Activated naive CD4-positive, alpha-beta T cell treated with anti-CD3 and anti-CD28 coated beads, Interleukin-2, amount 50 U/mL, for 72 hours (primary cell): ENCODE results near the gene PARD3B. TPM values are rescaled to one million over a fixed set of nuclear protein-coding genes. Genes with fewer than 3 reads are reported as not detected.

Experiments used
- ATAC-seq, 2 donors: fragments of 150-1000 bp; cut with Tn5 transposase; 2 replicates each; pipeline ENCODE4 v1.10.0; 2021; ENCODE audit warnings: mild to moderate bottlenecking in 2 of 2, moderate library complexity in 2 of 2
- DNase-seq, 2 donors: peaks; one replicate each; pipeline ENCODE4 v3.0.0; 2021 to 2022; ENCODE audit warnings: low spot score in 2 of 2
- H3K27ac Mint-ChIP-seq, 2 donors: one replicate each; pipeline ENCODE4 v1.8.0; 2022; ENCODE audit warnings: mild to moderate bottlenecking in 2 of 2, mixed read lengths in 2 of 2
- H3K36me3 Mint-ChIP-seq, 2 donors: one replicate each; pipeline ENCODE4 v1.8.0; 2022; ENCODE audit warnings: mixed read lengths in 2 of 2
- H3K9me3 Mint-ChIP-seq, 2 donors: one replicate each; pipeline ENCODE4 v1.8.0; 2022; ENCODE audit warnings: mixed read lengths in 2 of 2
- total RNA-seq, 2 donors: library from RNA; stranded (reverse); gene quantifications; one replicate each; pipeline ENCODE4 v1.2.3, GENCODE V29; 2022

Gene PARD3B
- total RNA-seq, 2 donors from 2014 or later, result 0.09 to 0.35 TPM

DNA sequence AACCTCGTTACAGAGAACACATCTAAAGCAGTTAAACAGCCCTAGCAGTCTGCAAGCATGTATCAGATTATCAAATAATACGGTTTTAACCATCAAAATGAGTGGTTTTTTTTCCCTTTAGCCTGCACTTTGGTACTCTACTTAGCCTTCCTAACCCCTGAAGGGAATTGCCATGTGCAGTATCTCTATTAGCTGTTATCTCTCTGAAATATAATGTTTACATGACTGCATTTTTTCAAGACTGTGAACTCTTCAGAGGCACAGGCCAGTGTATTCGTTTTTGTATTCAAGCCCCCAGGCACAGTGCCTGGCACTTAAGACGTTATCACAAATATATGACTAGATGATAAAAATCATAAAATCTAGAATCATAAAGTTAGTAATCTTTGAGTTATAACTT is 509.5 kb downstream of the PARD3B start:
- H3K36me3 Mint-ChIP-seq, result peaks cover 2 to 7% of the 10 kb centered on the region in 2 donors
- no peak for ATAC-seq
- no peak overlapping the region for H3K27ac Mint-ChIP-seq
- peaks cover 2 to 15% of the 10 kb centered on the region in 2 donors for H3K9me3 Mint-ChIP-seq
- no peak for DNase-seq

DNA sequence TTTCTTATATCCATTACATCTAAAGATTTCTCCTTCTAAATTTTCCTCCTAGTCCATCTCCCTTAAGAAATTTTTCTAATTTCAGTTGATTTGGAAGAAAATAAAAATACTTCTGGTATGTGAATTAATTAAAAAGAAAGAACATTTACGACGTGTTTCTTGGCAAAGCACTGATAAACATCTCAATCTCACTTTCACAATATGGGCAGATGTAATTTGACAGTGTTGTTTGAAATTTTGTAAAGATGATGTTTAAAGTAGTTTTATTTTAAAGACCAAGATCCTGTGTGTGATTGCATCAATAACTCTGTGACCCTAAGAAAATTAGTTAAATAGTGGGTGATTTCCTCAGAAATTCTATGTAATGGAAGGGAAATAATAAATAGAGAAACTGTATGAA is 510.0 kb downstream of the PARD3B start:
- Mint-ChIP-seq H3K27ac (no peak overlapping the region), H3K36me3 (peaks cover 0 to 7% of the 10 kb centered on the region in 2 donors), H3K9me3 (peaks cover 0 to 15% of the 10 kb centered on the region in 2 donors)
- no peak for ATAC-seq
- no peak for DNase-seq

DNA sequence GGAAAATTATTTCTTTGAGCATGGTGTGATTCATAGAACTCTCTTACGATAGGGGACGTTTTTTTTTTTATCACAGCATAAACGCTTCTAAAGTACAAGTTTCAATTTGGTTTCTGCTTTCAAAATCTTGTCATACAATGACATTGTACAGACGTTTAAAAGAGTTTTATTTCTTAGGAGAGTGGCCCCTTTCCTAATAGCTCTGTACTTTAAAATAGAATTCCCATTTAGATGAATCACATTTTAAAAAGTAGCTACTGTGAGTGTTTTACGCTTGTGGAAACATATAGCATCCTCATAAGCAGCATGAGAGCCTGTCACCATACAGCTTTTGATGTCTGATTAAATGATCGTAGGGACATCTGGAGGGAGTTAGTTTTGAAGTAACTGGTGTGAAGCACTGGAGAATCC is 510.9 kb downstream of the PARD3B start:
- Mint-ChIP-seq H3K36me3 (peaks cover 0 to 7% of the 10 kb centered on the region in 2 donors), H3K27ac (no peak overlapping the region), H3K9me3 (peaks cover 0 to 15% of the 10 kb centered on the region in 2 donors)
- DNase-seq (no peak), ATAC-seq (peak; percentile 24 to 36)

DNA sequence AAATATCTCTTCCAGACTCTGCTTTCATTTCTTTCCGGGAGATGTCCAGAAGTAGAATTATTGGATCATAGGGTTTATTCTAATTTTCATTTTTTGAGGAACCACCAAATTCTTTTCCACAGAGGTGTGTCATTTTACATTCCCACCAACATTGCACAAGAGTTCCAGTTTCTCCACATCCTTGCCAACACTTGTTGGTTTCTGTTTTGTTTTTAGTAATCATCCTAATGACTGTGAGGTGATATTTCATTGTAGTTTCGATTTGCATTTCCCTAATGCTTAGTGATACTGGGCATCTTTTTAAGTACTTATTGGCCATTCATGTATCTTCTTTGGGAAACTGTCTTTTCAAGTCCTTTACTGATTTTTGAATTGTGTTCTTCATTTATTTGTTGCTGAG is 513.1 kb downstream of the PARD3B start:
- ATAC-seq, result no peak
- Mint-ChIP-seq H3K27ac (no peak overlapping the region), H3K9me3 (peaks cover 0 to 15% of the 10 kb centered on the region in 2 donors), H3K36me3 (peaks cover 0 to 7% of the 10 kb centered on the region in 2 donors)
- DNase-seq, result no peak

DNA sequence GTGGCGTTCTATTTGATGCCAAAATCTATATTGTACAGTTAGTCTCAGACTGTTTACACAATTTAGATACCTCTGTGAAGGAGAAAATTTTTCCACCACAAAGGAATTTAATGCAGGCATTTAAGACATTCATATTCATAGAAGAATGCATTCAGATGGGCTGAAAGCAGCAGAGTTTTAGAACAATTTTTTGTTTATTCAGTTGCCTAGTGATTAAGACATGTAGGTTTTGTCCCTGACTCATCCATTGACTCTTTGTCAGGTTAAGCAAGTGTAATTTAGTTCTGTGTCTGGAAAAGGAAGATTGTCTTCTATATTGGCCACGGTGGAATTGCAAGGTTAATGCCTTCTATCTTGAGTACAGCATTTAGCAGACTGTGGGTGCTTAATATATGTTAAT is 515.0 kb downstream of the PARD3B start:
- DNase-seq (no peak), ATAC-seq (peak in 1 of 2 donors; percentile 50)
- Mint-ChIP-seq H3K9me3 (peaks cover 0 to 19% of the 10 kb centered on the region in 2 donors), H3K36me3 (peaks cover 0 to 7% of the 10 kb centered on the region in 2 donors), H3K27ac (no peak overlapping the region)

DNA sequence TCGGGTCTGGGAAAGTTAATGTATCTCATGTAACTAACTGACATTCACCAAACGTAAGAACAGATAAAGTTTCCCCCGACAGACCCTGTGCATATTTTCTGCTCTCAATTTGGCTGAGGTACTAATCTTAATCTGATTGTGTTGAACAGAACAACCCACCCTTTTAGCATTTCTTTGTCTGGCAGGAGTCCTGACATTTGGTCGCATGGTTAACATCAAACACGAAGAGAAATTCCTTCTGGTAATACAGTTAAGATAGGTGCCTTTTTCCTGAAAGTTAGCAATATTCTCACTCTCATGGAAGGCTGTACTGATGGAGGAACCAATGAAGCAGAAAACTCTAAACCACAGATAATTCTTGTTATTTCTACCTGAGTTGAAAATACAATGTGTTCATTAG is 520.8 kb downstream of the PARD3B start:
- no peak for DNase-seq
- Mint-ChIP-seq H3K27ac (no peak overlapping the region), H3K9me3 (peaks cover 0 to 4% of the 10 kb centered on the region in 2 donors)

DNA sequence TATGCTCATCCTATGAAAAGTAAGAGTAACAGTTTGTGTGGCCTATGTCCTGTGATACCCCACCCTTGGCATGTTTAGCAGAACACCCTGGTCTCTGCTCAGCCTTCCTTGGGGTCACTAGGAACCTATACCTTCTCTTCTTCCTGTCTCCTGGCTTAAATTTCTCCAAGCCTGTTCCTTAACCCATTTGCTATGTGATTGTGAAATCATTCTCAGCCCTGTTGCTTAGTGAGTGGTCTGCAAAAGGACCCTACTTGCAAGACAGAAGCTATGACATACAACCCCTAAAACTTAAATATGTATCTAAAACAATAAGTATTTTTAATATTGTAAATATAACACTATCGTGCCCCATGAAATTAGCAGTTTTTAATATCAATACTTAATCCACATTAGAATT is 524.7 kb downstream of the PARD3B start:
- H3K36me3 Mint-ChIP-seq, result peaks cover 4 to 5% of the 10 kb centered on the region in 2 donors
- ATAC-seq (no peak), DNase-seq (no peak)
- H3K9me3 Mint-ChIP-seq, result no peaks in the 10 kb centered on the region
- H3K27ac Mint-ChIP-seq, result no peak overlapping the region

More for the DNA sequence above, 520.8 kb downstream of the PARD3B start:
- H3K36me3 Mint-ChIP-seq, result no peaks in the 10 kb centered on the region
- no peak for ATAC-seq

DNA sequence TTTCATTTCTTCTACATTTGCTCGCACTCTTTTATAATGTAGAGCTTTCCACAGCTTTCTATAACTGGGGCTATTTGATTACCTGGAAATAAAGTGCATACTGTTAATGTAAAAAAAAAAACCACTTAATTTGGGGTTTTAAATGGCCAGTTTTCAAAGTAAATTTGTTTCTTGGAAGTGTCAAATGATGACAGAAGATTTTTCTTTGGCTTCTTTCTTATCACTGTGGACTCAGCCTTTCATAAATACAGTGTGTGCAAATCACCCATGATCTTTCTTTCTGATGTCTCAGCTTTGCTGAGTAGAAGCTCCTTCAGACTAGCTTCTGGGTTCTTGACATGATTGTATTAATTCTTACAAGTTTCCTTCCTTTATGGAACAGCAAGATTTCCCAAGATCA is 525.6 kb downstream of the PARD3B start:
- Mint-ChIP-seq H3K27ac (no peak overlapping the region), H3K36me3 (peaks cover 4 to 5% of the 10 kb centered on the region in 2 donors), H3K9me3 (no peaks in the 10 kb centered on the region)
- DNase-seq, result no peak
- ATAC-seq, result no peak

DNA sequence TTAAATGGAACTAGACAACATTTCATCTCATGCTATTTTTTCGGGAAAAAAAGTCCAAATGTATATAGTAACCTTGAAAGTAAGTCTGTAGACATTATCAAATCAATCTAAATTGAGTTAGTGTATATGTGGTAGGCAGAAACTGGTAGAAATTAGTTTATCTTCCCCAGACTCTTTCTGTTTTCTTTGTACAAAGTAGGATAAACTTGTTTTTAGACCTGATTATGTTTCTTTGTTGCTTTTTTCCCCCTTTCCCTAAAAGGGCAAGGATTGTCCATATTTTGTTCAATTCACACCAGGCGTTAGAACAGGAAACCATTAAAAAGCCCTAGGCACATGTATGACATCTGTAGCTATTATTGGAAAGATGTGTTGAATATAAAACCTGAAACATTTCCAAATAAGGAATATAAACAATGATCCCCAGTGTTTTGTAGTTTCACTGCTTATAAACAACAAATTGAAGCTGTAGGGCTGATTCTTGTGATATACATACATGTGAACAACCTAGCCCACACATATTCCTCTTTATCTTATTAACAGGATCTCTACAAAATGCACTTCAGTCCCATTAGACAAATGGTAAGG is 528.3 kb downstream of the PARD3B start:
- ATAC-seq (no peak), DNase-seq (no peak)
- H3K36me3 Mint-ChIP-seq, result peaks cover 4 to 5% of the 10 kb centered on the region in 2 donors
- no peaks in the 10 kb centered on the region for H3K9me3 Mint-ChIP-seq
- no peak overlapping the region for H3K27ac Mint-ChIP-seq

DNA sequence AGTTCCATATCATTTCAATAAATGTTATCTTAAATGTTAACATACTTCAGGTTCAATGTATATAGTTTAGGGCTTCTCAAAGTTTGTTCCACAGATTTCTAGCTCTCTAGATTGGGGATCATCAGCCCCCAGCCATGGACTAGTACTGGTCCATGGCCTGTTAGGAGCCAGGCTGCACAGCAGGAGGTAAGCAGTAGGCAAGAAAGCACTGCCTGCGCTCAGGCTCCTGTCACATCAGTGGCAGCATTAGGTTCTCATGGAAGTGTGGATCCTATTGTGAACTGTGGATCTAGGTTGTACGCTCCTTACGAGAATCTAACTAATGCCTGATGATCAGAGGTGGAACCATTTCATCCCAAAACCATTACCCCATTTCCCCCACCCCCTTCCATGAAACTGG is 531.1 kb downstream of the PARD3B start:
- Mint-ChIP-seq H3K36me3 (peaks cover 4 to 5% of the 10 kb centered on the region in 2 donors), H3K9me3 (peaks cover 0 to 3% of the 10 kb centered on the region in 2 donors), H3K27ac (peak overlapping the region in 1 of 2 donors; percentile 80)
- ATAC-seq (peak in 1 of 2 donors; percentile 42), DNase-seq (no peak)

DNA sequence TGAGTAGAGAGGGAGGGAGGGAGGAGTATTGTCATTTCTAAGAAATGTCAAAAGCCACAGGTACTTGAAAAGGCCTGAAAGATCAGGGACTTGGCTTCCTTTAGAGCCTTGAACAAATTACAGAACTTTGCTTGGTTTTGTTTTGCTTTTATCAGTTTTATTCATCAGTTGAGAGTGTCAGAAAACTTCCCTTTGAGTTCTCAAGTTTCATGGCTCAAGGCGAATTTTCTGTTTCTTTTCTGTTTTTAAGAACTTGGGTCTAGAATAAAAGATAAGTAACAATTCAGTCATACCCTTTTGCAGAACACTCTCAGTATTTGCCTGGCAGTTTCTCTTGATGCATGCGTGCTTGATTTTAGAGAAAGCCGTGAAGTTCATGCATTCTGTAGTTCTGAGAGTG is 531.9 kb downstream of the PARD3B start:
- peaks cover 0 to 3% of the 10 kb centered on the region in 2 donors for H3K9me3 Mint-ChIP-seq
- peak; percentile 75 to 94 for ATAC-seq

DNA sequence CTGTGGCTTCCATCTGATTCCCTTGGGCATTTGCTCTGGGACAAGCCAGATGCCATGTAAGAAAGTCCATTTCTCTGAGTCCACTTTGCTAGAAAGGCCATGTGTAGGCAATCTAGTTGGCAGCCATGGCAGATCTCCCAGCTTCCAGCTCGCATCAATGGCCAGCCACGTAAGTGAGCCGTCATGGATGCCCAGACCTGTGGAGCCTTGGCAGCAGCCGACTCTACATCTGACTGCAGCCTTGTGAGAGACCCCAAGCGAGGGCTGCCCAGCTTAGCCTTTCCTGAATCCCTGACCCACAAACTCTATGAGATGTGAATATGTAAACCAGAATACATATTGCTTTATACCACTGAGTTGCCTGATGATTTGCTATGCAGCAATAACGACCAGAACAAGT is 533.5 kb downstream of the PARD3B start:
- no peak for DNase-seq
- no peak for ATAC-seq
- peaks cover 0 to 3% of the 10 kb centered on the region in 2 donors for H3K9me3 Mint-ChIP-seq
- no peak overlapping the region for H3K27ac Mint-ChIP-seq
- H3K36me3 Mint-ChIP-seq, result peaks cover 4 to 5% of the 10 kb centered on the region in 2 donors

More for the DNA sequence above, 531.9 kb downstream of the PARD3B start:
- no peak for DNase-seq
- Mint-ChIP-seq H3K36me3 (peaks cover 4 to 5% of the 10 kb centered on the region in 2 donors), H3K27ac (peak overlapping the region in 1 of 2 donors; percentile 80)

DNA sequence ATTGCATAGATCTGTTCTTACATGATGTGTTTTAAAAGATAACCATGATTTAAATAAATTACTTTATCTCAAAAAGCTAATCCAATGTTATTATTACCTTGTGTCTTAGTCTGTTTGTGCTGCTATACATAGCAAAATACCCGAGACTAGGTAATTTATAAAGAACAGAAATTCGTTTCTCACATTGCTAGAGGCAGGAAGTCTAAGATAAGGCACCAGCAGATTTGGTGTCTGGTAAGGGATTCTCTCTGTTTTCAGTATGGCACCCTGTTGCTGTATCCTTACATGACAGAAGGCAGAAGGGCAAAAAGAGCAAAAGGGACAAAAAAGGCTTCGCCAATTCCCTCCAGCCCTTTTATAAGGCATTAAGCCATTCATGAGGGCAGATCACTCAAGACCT is 533.9 kb downstream of the PARD3B start:
- Mint-ChIP-seq H3K9me3 (peaks cover 0 to 3% of the 10 kb centered on the region in 2 donors), H3K36me3 (peaks cover 4 to 5% of the 10 kb centered on the region in 2 donors), H3K27ac (no peak overlapping the region)
- ATAC-seq, result no peak
- no peak for DNase-seq

DNA sequence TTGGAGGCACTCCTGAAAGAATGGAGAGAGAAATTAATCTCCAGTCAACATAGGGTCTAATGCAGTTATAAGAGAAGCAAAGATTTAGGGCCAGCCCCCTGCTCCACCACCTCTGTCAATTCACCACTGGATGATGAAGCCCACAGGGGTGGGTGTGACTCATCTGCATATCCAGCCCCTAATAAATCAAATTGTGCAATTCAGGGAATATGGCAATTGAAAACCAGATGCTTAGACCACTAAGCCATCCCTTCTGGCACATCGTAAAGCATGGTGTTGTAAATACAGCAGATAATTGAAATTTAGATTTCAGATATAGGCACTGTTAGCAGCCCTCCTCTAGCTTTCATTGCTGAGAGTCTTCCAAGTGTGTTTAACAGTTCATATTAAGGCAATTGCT is 541.4 kb downstream of the PARD3B start:
- H3K27ac Mint-ChIP-seq, result no peak overlapping the region
- H3K36me3 Mint-ChIP-seq, result peaks cover 11 to 15% of the 10 kb centered on the region in 2 donors
- no peak for DNase-seq
- H3K9me3 Mint-ChIP-seq, result peaks cover 9 to 11% of the 10 kb centered on the region in 2 donors
- ATAC-seq, result no peak

DNA sequence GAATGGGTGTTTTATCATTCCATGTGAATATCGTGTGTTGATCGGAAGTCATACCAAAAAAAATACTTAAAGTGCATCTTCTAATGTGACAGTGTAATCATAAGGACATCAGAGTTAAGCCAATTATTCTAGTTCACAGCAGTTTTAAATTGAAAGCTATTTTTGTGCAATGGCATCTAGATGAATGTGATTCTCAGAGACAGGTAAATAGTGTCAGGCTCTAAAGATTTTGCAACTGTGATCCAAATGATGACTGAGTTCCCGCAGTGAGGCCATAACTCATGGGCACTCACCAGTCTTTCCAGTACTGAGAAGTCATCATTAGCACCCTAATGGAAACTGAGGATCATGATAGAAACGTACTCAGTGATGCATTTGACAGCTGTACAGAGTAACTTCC is 542.6 kb downstream of the PARD3B start:
- ATAC-seq, result no peak
- no peak overlapping the region for H3K27ac Mint-ChIP-seq
- no peak for DNase-seq
- H3K36me3 Mint-ChIP-seq, result peaks cover 15% of the 10 kb centered on the region in 2 donors
- H3K9me3 Mint-ChIP-seq, result peaks cover 12 to 20% of the 10 kb centered on the region in 2 donors

DNA sequence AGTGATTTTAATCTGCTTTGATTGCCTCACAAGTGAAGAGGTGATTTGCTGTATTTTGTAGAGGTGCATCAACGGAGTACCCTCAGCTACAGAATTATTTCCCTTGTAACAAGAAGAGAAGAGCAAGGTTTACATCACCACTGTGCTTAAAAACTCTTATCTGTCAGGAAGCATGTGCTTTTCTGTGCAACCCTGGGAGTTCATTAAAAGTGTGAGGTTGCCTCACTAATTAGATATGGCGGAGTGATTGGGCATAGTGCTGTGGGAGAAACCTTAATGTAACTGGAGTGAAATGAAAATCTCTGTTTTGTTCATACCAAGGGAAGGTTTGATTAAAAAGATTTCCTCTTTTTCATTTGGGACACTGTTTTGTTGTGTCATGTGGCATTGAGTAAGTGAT is 544.7 kb downstream of the PARD3B start:
- no peak for DNase-seq
- H3K36me3 Mint-ChIP-seq, result peaks cover 15% of the 10 kb centered on the region in 2 donors
- no peak for ATAC-seq
- H3K27ac Mint-ChIP-seq, result no peak overlapping the region
- H3K9me3 Mint-ChIP-seq, result peaks cover 12 to 20% of the 10 kb centered on the region in 2 donors

DNA sequence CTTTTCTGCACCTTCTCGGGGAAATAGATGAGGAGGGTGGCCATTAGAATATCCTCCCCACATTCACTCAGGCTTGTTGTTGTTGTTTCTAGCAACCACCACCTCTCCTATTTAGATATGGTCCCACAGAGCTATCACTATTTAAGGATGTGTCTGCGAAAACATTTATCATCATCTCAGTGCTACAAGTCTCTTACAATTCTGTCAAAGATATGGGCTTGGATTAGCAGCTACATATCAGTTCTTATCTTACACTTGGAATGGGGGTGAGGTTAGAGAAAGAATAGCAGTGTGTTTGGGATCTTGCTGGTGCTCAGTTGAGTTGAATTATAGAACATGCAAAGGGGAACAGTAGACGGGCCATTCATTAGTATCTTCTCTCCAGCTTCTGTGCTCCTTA is 546.1 kb downstream of the PARD3B start:
- ATAC-seq, result no peak
- Mint-ChIP-seq H3K36me3 (peaks cover 15% of the 10 kb centered on the region in 2 donors), H3K9me3 (peaks cover 12 to 20% of the 10 kb centered on the region in 2 donors), H3K27ac (no peak overlapping the region)
- no peak for DNase-seq

DNA sequence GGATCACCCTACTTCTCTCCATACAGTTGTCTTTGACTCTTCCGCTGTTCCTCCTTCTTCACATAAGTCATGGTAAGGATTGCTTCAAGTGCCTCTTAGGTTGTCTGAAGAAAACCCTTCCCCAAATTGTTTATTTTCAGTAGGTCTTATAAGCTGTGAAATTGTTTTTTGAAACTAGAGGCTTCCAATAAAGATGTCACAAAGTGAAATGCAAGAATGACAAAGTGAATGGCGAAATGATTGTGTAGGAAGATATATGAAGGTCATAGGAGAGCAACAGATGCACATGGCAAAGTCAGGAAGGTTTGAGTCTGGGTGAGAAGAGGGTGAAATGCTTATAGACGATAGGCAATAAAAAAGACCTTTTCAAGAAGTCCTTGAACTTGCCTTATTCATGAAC is 548.8 kb downstream of the PARD3B start:
- H3K9me3 Mint-ChIP-seq, result peaks cover 12 to 20% of the 10 kb centered on the region in 2 donors
- no peak overlapping the region for H3K27ac Mint-ChIP-seq
- DNase-seq (no peak), ATAC-seq (no peak)
- peaks cover 15% of the 10 kb centered on the region in 2 donors for H3K36me3 Mint-ChIP-seq
